Neural progenitor cell (in vitro differentiated cells): ENCODE results near the gene TBX10. TPM values are rescaled to one million over a fixed set of nuclear protein-coding genes. Genes with fewer than 3 reads are reported as not detected.

ENCODE experiments used
- DNase-seq: peaks from one replicate; pipeline ENCODE4 v3.0.0-alpha.2; 2016; ENCODE audit warnings: low spot score
- H2AFZ ChIP-seq: fragments of 200-600 bp; sonication (generic); replicated peaks from 2 replicates; pipeline ENCODE4 v1.6.1; 2016; ENCODE audit warnings: antibody characterized with exemption
- H3F3A ChIP-seq: fragments of 200-600 bp; sonication (generic); 2 replicates; pipeline ENCODE4 v1.6.1; 2016; ENCODE audit warnings: antibody characterized with exemption, low read depth
- H3K27ac ChIP-seq: fragments of 200-600 bp; sonication (generic); 2 replicates; pipeline ENCODE4 v1.5.1; 2016; ENCODE audit warnings: mild to moderate bottlenecking
- H3K27me3 ChIP-seq: fragments of 200-600 bp; sonication (generic); 2 replicates; pipeline ENCODE4 v1.6.1; 2016; ENCODE audit warnings: mild to moderate bottlenecking, moderate library complexity
- H3K36me3 ChIP-seq: fragments of 200-600 bp; sonication (generic); 2 replicates; pipeline ENCODE4 v1.5.1; 2016
- H3K4me1 ChIP-seq: fragments of 200-600 bp; sonication (generic); 2 replicates; pipeline ENCODE4 v1.6.1; 2016; ENCODE audit warnings: mixed run types
- H3K4me2 ChIP-seq: fragments of 200-600 bp; sonication (generic); 2 replicates; pipeline ENCODE4 v1.6.1; 2016
- H3K4me3 ChIP-seq: fragments of 200-600 bp; sonication (generic); 2 replicates; pipeline ENCODE4 v1.5.1; 2016
- H3K79me2 ChIP-seq: fragments of 200-600 bp; sonication (generic); 2 replicates; pipeline ENCODE4 v1.6.1; 2016; ENCODE audit warnings: low read depth
- H3K9ac ChIP-seq: fragments of 200-600 bp; sonication (generic); 2 replicates; pipeline ENCODE4 v1.6.1; 2016
- H3K9me3 ChIP-seq: fragments of 200-600 bp; sonication (generic); 2 replicates; pipeline ENCODE4 v1.5.1; 2016; ENCODE audit warnings: low read depth
- H4K20me1 ChIP-seq: fragments of 200-600 bp; sonication (generic); 2 replicates; pipeline ENCODE4 v1.6.1; 2016; ENCODE audit warnings: low read depth
- H3K27ac Mint-ChIP-seq: 3 replicates; pipeline ENCODE4 v1.8.0; 2021; ENCODE audit warnings: mixed read lengths
- H3K27me3 Mint-ChIP-seq: 2 replicates; pipeline ENCODE4 v1.8.0; 2022; ENCODE audit warnings: low read depth, mild to moderate bottlenecking, inconsistent platforms, moderate library complexity, mixed read lengths; ENCODE audit not compliant: insufficient read depth
- H3K36me3 Mint-ChIP-seq: 3 replicates; pipeline ENCODE4 v1.8.0; 2021; ENCODE audit warnings: mixed read lengths
- H3K4me1 Mint-ChIP-seq: 3 replicates; pipeline ENCODE4 v1.8.0; 2021; ENCODE audit warnings: mixed read lengths
- H3K4me3 Mint-ChIP-seq: 3 replicates; pipeline ENCODE4 v1.8.0; 2021; ENCODE audit warnings: mild to moderate bottlenecking, moderate library complexity, mixed read lengths
- H3K9me3 Mint-ChIP-seq: 3 replicates; pipeline ENCODE4 v1.8.0; 2020; ENCODE audit warnings: mixed read lengths
- EZH2 ChIP-seq: fragments of 200-600 bp; sonication (generic); IDR thresholded peaks from 2 replicates; pipeline ENCODE4 v1.6.1; 2017; ENCODE audit warnings: antibody characterized with exemption, mild to moderate bottlenecking, moderate library complexity
- EZH2phosphoT487 ChIP-seq: fragments of 200-600 bp; sonication (generic); IDR thresholded peaks from 2 replicates; pipeline ENCODE4 v1.6.1; 2017; ENCODE audit warnings: antibody characterized with exemption
- total RNA-seq: library from RNA; depleted of rRNA; stranded (reverse); fragments of >200 nt; gene quantifications from 2 replicates; pipeline ENCODE4 v1.2.3, GENCODE V29; 2015; ENCODE audit warnings: low replicate concordance
- TF ChIP-seq, protein P1 (sequence below): fragments of 200-600 bp; sonication (generic); IDR thresholded peaks from 2 replicates; pipeline ENCODE4 v1.5.1; 2017; ENCODE audit warnings: antibody characterized with exemption, mild to moderate bottlenecking

TBX10 gene
- total RNA-seq, 1 donor from 2014 or later = not detected

- no peak overlapping the region for H3K4me2 ChIP-seq
- H3K9me3 Mint-ChIP-seq = peaks cover 4% of the 10 kb centered on the region
- no peaks in the 10 kb centered on the region for H3K79me2 ChIP-seq
- peak overlapping the region; percentile 38 for H2AFZ ChIP-seq
- no peaks in the 10 kb centered on the region for H3K4me1 Mint-ChIP-seq
- H3K36me3 Mint-ChIP-seq = no peaks in the 10 kb centered on the region
- no peaks in the 10 kb centered on the region for H3F3A ChIP-seq
- no peaks in the 10 kb centered on the region for H4K20me1 ChIP-seq
- no peak overlapping the region for H3K4me3 ChIP-seq
- H3K9me3 ChIP-seq = no peaks in the 10 kb centered on the region
- H3K27me3 ChIP-seq = no peaks in the 10 kb centered on the region
- H3K27me3 Mint-ChIP-seq = peaks cover 9% of the 10 kb centered on the region
- no peaks in the 10 kb centered on the region for H3K4me1 ChIP-seq
- H3K27ac Mint-ChIP-seq = no peak overlapping the region
- no peaks in the 10 kb centered on the region for H3K36me3 ChIP-seq
- no peak for TF ChIP-seq EZH2phosphoT487
- TF ChIP-seq, protein P1, sequence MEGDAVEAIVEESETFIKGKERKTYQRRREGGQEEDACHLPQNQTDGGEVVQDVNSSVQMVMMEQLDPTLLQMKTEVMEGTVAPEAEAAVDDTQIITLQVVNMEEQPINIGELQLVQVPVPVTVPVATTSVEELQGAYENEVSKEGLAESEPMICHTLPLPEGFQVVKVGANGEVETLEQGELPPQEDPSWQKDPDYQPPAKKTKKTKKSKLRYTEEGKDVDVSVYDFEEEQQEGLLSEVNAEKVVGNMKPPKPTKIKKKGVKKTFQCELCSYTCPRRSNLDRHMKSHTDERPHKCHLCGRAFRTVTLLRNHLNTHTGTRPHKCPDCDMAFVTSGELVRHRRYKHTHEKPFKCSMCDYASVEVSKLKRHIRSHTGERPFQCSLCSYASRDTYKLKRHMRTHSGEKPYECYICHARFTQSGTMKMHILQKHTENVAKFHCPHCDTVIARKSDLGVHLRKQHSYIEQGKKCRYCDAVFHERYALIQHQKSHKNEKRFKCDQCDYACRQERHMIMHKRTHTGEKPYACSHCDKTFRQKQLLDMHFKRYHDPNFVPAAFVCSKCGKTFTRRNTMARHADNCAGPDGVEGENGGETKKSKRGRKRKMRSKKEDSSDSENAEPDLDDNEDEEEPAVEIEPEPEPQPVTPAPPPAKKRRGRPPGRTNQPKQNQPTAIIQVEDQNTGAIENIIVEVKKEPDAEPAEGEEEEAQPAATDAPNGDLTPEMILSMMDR = no peak
- TF ChIP-seq EZH2 = no peak
- DNase-seq = no peak
- H3K4me3 Mint-ChIP-seq = no peak overlapping the region
- H3K27ac ChIP-seq = no peak overlapping the region
- H3K9ac ChIP-seq = no peak overlapping the region
These were observed 41.3 kb upstream of the TBX10 start for GRCh38 chr11:67680696-67681470.

DNA sequence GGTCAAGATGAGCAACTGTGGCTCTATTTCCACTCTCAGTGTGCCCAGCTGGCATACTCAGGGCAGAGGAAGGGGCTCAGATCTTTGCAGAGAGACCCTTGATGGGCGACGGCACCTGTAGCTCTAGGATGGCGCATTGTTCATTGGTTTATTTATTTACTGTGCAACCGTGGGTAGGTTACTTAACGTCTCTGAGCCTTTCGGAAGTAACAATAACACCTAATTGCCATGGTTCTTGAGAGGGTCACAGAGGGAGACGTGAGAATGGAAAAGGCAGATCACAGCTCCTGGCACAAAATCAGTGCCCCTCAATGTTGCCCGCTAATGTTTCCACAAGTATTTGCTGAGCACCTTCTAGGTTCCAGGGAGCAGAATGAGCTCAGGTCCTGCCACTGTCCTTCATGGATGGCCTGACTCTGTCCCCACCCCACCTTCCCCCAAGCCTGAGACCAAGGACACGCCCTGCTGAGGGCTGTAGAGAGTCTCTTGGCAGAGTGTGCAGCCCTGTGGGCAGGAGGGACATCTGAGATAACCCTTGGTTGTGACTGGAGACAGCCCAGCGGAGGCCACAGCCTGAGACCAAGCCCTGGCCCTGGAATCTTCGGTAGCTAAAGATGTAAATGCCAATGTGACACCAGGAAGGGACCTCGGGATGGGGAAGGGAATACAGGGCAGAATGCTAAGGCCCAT, 35.6 kb upstream of the TBX10 start:
- Mint-ChIP-seq H3K27ac (no peak overlapping the region), H3K27me3 (peaks cover 5% of the 10 kb centered on the region), H3K9me3 (peaks cover 6% of the 10 kb centered on the region), H3K4me3 (no peak overlapping the region), H3K36me3 (no peaks in the 10 kb centered on the region), H3K4me1 (no peaks in the 10 kb centered on the region)
- H3K36me3 ChIP-seq = no peaks in the 10 kb centered on the region
- no peaks in the 10 kb centered on the region for H3F3A ChIP-seq
- no peak overlapping the region for H3K9ac ChIP-seq
- no peaks in the 10 kb centered on the region for H4K20me1 ChIP-seq
- no peak overlapping the region for H3K4me3 ChIP-seq
- no peak overlapping the region for H3K27ac ChIP-seq
- no peak overlapping the region for H3K4me2 ChIP-seq
- no peak overlapping the region for H2AFZ ChIP-seq
- no peaks in the 10 kb centered on the region for H3K27me3 ChIP-seq
- H3K4me1 ChIP-seq = no peaks in the 10 kb centered on the region
- no peak for TF ChIP-seq EZH2phosphoT487
- TF ChIP-seq, protein P1 = no peak
- TF ChIP-seq EZH2 = no peak
- no peak for DNase-seq
- no peaks in the 10 kb centered on the region for H3K9me3 ChIP-seq
- no peaks in the 10 kb centered on the region for H3K79me2 ChIP-seq

- H3K9ac ChIP-seq = no peak within 1 kb of the TSS
- no peaks in the 10 kb centered on the region for H3K79me2 ChIP-seq
- no peaks in the 10 kb centered on the region for H3K27me3 ChIP-seq
- DNase-seq = no peak
- Mint-ChIP-seq H3K27ac (no peak within 1 kb of the TSS), H3K36me3 (no peaks in the 10 kb centered on the region), H3K4me1 (no peaks in the 10 kb centered on the region), H3K4me3 (no peak within 1 kb of the TSS), H3K9me3 (peaks cover 6% of the 10 kb centered on the region), H3K27me3 (peaks cover 5% of the 10 kb centered on the region)
- no peaks in the 10 kb centered on the region for H3K4me1 ChIP-seq
- no peak within 1 kb of the TSS for H3K4me2 ChIP-seq
- TF ChIP-seq, protein P1 = no peak
- no peak for TF ChIP-seq EZH2phosphoT487
- no peak for TF ChIP-seq EZH2
- no peak within 1 kb of the TSS for H3K27ac ChIP-seq
- H4K20me1 ChIP-seq = no peaks in the 10 kb centered on the region
- no peaks in the 10 kb centered on the region for H3K36me3 ChIP-seq
- no peaks in the 10 kb centered on the region for H3F3A ChIP-seq
- no peaks in the 10 kb centered on the region for H3K9me3 ChIP-seq
- H3K4me3 ChIP-seq = no peak within 1 kb of the TSS
- no peak within 1 kb of the TSS for H2AFZ ChIP-seq
These were observed 34.9 kb upstream of the TBX10 start, which contains the start of gene ALDH3B2 for GRCh38 chr11:67674442-67674871. Gene ALDH3B2, minus strand, starts transcription at chr11:67674623. Its CDS starts 7,688 bp downstream, at chr11:67666935.
